ENCODE data around the gene CCNJL. TPM values are rescaled to one million over a fixed set of nuclear protein-coding genes. Genes with fewer than 3 reads are reported as not detected.

CCNJL gene
- total and polyA plus RNA-seq, 4 donors = 0.07 to 0.84 (median 0.63) TPM

DNA sequence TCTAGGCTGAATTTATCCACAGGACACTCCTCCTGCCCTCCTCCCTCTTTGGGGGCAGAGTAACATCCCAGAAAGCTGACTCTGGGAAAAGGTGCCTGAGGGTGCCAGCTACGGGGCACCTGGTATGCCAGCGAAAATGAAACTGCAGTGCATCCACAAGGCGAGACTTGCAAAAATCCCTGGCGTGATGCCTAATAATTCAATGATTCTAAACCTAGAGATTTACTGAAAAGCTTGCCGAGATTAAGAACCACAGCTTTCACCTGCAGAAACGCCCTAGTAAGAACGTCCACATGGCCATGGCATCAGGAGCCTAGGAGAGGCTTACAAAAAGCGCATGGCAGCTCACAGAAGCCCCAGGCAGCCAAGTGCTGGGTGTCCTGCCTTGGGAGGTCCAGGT lies 20.9 kb downstream of the CCNJL start:
- Histone ChIP-seq H3K36me3 (ENCODE audit: control insufficient read depth in 4 of 4, insufficient read depth in 3 of 4, low read depth in 1 of 4, low read length in 3 of 4) (no peaks in the 10 kb centered on the region), H3K9me3 (ENCODE audit: control insufficient read depth in 4 of 4, low read length in 3 of 4) (no peaks in the 10 kb centered on the region), H3K27ac (ENCODE audit: low read depth in 1 of 2, low read length in 2 of 2) (no peak overlapping the region), H3K4me1 (ENCODE audit: control insufficient read depth in 4 of 4, insufficient read depth in 4 of 4, low read length in 3 of 4) (no peaks in the 10 kb centered on the region), H3K4me3 (ENCODE audit: low read depth in 1 of 3, low read length in 3 of 3) (no peak overlapping the region), H3K27me3 (ENCODE audit: control insufficient read depth in 4 of 4, insufficient read depth in 4 of 4, low read length in 3 of 4) (peaks cover 0 to 2% (median 0%) of the 10 kb centered on the region in 4 donors), H3K9ac (ENCODE audit: low read depth in 1 of 2, low read length in 2 of 2) (no peak overlapping the region)
- DNase-seq (ENCODE audit: low spot score) = no peak
- TF ChIP-seq, protein P1, sequence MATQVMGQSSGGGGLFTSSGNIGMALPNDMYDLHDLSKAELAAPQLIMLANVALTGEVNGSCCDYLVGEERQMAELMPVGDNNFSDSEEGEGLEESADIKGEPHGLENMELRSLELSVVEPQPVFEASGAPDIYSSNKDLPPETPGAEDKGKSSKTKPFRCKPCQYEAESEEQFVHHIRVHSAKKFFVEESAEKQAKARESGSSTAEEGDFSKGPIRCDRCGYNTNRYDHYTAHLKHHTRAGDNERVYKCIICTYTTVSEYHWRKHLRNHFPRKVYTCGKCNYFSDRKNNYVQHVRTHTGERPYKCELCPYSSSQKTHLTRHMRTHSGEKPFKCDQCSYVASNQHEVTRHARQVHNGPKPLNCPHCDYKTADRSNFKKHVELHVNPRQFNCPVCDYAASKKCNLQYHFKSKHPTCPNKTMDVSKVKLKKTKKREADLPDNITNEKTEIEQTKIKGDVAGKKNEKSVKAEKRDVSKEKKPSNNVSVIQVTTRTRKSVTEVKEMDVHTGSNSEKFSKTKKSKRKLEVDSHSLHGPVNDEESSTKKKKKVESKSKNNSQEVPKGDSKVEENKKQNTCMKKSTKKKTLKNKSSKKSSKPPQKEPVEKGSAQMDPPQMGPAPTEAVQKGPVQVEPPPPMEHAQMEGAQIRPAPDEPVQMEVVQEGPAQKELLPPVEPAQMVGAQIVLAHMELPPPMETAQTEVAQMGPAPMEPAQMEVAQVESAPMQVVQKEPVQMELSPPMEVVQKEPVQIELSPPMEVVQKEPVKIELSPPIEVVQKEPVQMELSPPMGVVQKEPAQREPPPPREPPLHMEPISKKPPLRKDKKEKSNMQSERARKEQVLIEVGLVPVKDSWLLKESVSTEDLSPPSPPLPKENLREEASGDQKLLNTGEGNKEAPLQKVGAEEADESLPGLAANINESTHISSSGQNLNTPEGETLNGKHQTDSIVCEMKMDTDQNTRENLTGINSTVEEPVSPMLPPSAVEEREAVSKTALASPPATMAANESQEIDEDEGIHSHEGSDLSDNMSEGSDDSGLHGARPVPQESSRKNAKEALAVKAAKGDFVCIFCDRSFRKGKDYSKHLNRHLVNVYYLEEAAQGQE (IDR thresholded peaks at IDR 0.05) = no peak
- no peak for TF ChIP-seq HNF4G (IDR thresholded peaks at IDR 0.05)
- TF ChIP-seq, protein P2, sequence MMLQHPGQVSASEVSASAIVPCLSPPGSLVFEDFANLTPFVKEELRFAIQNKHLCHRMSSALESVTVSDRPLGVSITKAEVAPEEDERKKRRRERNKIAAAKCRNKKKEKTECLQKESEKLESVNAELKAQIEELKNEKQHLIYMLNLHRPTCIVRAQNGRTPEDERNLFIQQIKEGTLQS (IDR thresholded peaks at IDR 0.05) = no peak
- TF ChIP-seq NR2F2 (IDR thresholded peaks at IDR 0.05) = no peak
- no peak for TF ChIP-seq YY1 (IDR thresholded peaks at IDR 0.05)
- no peak for TF ChIP-seq GABPA (IDR thresholded peaks at IDR 0.05 in 1 of 2, conservative IDR thresholded peaks at IDR 0.05 in 1 of 2)
- no peak for TF ChIP-seq SP1 (IDR thresholded peaks at IDR 0.05)
- TF ChIP-seq JUND (IDR thresholded peaks at IDR 0.05) = no peak
- TF ChIP-seq, protein P3, sequence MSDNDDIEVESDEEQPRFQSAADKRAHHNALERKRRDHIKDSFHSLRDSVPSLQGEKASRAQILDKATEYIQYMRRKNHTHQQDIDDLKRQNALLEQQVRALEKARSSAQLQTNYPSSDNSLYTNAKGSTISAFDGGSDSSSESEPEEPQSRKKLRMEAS (IDR thresholded peaks at IDR 0.05) = no peak
- TF ChIP-seq, protein P4, sequence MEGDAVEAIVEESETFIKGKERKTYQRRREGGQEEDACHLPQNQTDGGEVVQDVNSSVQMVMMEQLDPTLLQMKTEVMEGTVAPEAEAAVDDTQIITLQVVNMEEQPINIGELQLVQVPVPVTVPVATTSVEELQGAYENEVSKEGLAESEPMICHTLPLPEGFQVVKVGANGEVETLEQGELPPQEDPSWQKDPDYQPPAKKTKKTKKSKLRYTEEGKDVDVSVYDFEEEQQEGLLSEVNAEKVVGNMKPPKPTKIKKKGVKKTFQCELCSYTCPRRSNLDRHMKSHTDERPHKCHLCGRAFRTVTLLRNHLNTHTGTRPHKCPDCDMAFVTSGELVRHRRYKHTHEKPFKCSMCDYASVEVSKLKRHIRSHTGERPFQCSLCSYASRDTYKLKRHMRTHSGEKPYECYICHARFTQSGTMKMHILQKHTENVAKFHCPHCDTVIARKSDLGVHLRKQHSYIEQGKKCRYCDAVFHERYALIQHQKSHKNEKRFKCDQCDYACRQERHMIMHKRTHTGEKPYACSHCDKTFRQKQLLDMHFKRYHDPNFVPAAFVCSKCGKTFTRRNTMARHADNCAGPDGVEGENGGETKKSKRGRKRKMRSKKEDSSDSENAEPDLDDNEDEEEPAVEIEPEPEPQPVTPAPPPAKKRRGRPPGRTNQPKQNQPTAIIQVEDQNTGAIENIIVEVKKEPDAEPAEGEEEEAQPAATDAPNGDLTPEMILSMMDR (IDR thresholded peaks at IDR 0.05; ENCODE audit: low read depth, low read length, missing input control) = no peak
- no peak for TF ChIP-seq RXRA (IDR thresholded peaks at IDR 0.05)
- no peak for TF ChIP-seq FOXA2 (IDR thresholded peaks at IDR 0.05)
- TF ChIP-seq, protein P5, sequence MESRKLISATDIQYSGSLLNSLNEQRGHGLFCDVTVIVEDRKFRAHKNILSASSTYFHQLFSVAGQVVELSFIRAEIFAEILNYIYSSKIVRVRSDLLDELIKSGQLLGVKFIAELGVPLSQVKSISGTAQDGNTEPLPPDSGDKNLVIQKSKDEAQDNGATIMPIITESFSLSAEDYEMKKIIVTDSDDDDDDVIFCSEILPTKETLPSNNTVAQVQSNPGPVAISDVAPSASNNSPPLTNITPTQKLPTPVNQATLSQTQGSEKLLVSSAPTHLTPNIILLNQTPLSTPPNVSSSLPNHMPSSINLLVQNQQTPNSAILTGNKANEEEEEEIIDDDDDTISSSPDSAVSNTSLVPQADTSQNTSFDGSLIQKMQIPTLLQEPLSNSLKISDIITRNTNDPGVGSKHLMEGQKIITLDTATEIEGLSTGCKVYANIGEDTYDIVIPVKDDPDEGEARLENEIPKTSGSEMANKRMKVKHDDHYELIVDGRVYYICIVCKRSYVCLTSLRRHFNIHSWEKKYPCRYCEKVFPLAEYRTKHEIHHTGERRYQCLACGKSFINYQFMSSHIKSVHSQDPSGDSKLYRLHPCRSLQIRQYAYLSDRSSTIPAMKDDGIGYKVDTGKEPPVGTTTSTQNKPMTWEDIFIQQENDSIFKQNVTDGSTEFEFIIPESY (IDR thresholded peaks at IDR 0.05) = no peak
- TF ChIP-seq EGR1 (IDR thresholded peaks at IDR 0.05; ENCODE audit: low read depth in 2 of 2) = no peak
- TF ChIP-seq TAF1 (conservative IDR thresholded peaks at IDR 0.05) = no peak
- TF ChIP-seq RAD21 (IDR thresholded peaks at IDR 0.05) = no peak
- TF ChIP-seq FOXA1 (IDR thresholded peaks at IDR 0.05) = no peak
- WGBS = 77% methylated on average over 8 of the region's 8 CpGs

DNA sequence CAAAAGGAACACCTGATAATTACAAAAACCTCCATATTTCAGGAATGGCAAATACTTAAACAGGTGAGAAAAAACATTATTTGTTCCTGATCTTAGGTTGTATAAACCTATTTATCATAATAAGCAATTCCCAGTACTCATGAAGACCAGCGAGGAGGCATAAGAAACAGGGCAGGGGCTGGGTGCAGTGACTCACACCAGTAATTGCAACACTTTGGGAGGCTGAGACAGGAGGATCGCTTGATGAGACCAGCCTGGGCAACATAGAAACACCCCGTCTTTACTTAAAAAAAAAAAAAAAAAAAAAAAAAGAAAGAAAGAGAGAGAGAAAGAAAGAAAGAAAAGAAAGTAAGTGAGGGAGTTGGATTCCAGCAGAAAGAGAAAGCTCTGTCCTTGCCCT lies 21.6 kb downstream of the CCNJL start:
- WGBS = 94% methylated on average over 3 of the region's 3 CpGs
- Histone ChIP-seq H3K27ac (ENCODE audit: low read depth in 1 of 2, low read length in 2 of 2) (no peak overlapping the region), H3K9ac (ENCODE audit: low read depth in 1 of 2, low read length in 2 of 2) (no peak overlapping the region), H3K36me3 (ENCODE audit: control insufficient read depth in 4 of 4, insufficient read depth in 3 of 4, low read depth in 1 of 4, low read length in 3 of 4) (no peaks in the 10 kb centered on the region), H3K9me3 (ENCODE audit: control insufficient read depth in 4 of 4, low read length in 3 of 4) (no peaks in the 10 kb centered on the region), H3K4me3 (ENCODE audit: low read depth in 1 of 3, low read length in 3 of 3) (no peak overlapping the region), H3K4me1 (ENCODE audit: control insufficient read depth in 4 of 4, insufficient read depth in 4 of 4, low read length in 3 of 4) (no peaks in the 10 kb centered on the region), H3K27me3 (ENCODE audit: control insufficient read depth in 4 of 4, insufficient read depth in 4 of 4, low read length in 3 of 4) (peaks cover 0 to 2% (median 0%) of the 10 kb centered on the region in 4 donors)
- DNase-seq (ENCODE audit: low spot score) = no peak
- TF ChIP-seq, protein P1 (IDR thresholded peaks at IDR 0.05) = no peak
- TF ChIP-seq FOXA2 (IDR thresholded peaks at IDR 0.05) = no peak
- TF ChIP-seq RXRA (IDR thresholded peaks at IDR 0.05) = no peak
- TF ChIP-seq, protein P3 (IDR thresholded peaks at IDR 0.05) = no peak
- TF ChIP-seq RAD21 (IDR thresholded peaks at IDR 0.05) = no peak
- no peak for TF ChIP-seq FOXA1 (IDR thresholded peaks at IDR 0.05)
- no peak for TF ChIP-seq GABPA (IDR thresholded peaks at IDR 0.05 in 1 of 2, conservative IDR thresholded peaks at IDR 0.05 in 1 of 2)
- TF ChIP-seq, protein P2 (IDR thresholded peaks at IDR 0.05) = no peak
- no peak for TF ChIP-seq YY1 (IDR thresholded peaks at IDR 0.05)
- TF ChIP-seq, protein P5 (IDR thresholded peaks at IDR 0.05) = no peak

All from liver (tissue), 9 donors.